ENCODE data around the gene FAM210B.

The FAM210B gene

DNA sequence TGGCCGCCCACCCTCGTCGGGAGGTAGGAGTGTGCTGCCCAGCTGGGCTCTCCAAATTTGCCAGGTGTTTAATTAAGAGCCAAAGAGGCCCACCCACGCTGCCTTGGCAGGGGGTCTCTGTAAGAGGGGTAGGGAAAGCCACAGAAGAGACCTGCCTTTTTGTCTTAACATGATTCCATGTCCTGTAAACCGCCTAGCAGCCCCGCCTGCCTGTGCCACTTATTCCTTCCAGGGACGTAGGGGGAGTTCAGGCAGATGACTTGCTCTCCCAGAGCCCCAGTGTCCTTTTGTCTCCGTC lies 2.1 kb downstream of the FAM210B start:
- H3K4me1 ChIP-seq (ENCODE audit: control insufficient read depth, insufficient read depth, low read length) = peaks cover 18% of the 10 kb centered on the region
- no peaks in the 10 kb centered on the region for H3K9me3 ChIP-seq (ENCODE audit: control insufficient read depth, low read length)
- DNase-seq (ENCODE audit: low read depth) = no peak
- no peaks in the 10 kb centered on the region for H3K27me3 ChIP-seq (replicated peaks; ENCODE audit: control insufficient read depth, insufficient read depth, low read length)
- H3K4me3 ChIP-seq (ENCODE audit: low read length) = peak overlapping the region; percentile 95
- peak overlapping the region; percentile 95 for H3K9ac ChIP-seq (ENCODE audit: low read length)
- H3K36me3 ChIP-seq (ENCODE audit: control insufficient read depth, insufficient read depth, low read length, severe bottlenecking) = peaks cover 14% of the 10 kb centered on the region

DNA sequence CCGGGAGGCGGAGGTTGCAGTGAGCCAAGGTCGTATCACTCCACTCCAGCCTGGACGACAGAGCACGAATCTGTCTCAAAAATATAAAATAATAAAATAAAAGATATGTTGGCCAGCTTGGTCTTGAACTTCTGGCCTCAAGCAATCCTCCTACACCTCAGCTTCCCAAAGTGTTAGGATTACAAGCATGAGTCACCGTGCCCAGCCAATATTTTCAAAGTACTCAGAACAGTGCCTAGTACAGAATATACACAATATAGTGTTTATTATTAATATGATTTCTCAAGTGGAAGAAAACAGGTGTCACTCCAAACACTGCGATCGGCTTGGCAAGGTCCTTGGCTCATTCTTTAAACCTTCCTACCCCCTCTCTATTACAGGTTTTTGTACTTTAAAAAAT lies 3.1 kb downstream of the FAM210B start:
- Histone ChIP-seq H3K4me1 (ENCODE audit: control insufficient read depth, insufficient read depth, low read length) (peaks cover 18% of the 10 kb centered on the region), H3K9me3 (ENCODE audit: control insufficient read depth, low read length) (no peaks in the 10 kb centered on the region), H3K9ac (ENCODE audit: low read length) (no peak overlapping the region), H3K27me3 (replicated peaks; ENCODE audit: control insufficient read depth, insufficient read depth, low read length) (no peaks in the 10 kb centered on the region), H3K4me3 (ENCODE audit: low read length) (no peak overlapping the region), H3K36me3 (ENCODE audit: control insufficient read depth, insufficient read depth, low read length, severe bottlenecking) (peaks cover 24% of the 10 kb centered on the region)
- no peak for DNase-seq (ENCODE audit: low read depth)

DNA sequence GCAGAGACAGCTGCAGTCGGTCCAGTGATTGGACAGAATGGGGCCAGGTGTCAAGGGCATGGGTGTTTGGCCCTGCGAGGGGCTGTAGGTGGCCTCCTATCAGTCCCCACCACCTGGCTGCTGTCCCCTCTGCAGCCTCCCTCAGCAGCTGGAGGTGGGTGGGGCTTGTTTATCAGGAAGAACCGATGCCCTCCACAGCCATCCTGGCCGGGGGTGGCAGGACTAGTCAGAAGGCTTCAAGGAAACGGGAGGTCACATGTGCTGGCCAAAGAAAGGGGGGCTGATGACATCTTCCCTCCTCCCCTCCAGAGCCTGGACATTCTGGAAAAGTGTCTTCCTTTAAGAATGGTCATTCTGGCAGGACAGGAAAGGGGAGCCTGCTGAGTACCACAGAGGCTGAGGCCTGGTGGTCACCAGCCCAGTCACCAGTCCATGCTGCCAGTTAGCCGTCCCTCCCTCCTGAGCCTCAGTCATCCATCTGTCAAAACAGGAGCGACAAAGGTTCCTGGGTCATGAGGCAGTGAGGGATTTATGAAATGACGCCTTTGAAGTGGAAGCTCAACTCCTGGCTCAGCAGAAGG lies 4.1 kb downstream of the FAM210B start:
- H3K4me1 ChIP-seq (ENCODE audit: control insufficient read depth, insufficient read depth, low read length) = peaks cover 18% of the 10 kb centered on the region
- H3K9me3 ChIP-seq (ENCODE audit: control insufficient read depth, low read length) = no peaks in the 10 kb centered on the region
- peaks cover 32% of the 10 kb centered on the region for H3K36me3 ChIP-seq (ENCODE audit: control insufficient read depth, insufficient read depth, low read length, severe bottlenecking)
- H3K9ac ChIP-seq (ENCODE audit: low read length) = no peak overlapping the region
- no peaks in the 10 kb centered on the region for H3K27me3 ChIP-seq (replicated peaks; ENCODE audit: control insufficient read depth, insufficient read depth, low read length)
- no peak overlapping the region for H3K4me3 ChIP-seq (ENCODE audit: low read length)
- DNase-seq (ENCODE audit: low read depth) = no peak

DNA sequence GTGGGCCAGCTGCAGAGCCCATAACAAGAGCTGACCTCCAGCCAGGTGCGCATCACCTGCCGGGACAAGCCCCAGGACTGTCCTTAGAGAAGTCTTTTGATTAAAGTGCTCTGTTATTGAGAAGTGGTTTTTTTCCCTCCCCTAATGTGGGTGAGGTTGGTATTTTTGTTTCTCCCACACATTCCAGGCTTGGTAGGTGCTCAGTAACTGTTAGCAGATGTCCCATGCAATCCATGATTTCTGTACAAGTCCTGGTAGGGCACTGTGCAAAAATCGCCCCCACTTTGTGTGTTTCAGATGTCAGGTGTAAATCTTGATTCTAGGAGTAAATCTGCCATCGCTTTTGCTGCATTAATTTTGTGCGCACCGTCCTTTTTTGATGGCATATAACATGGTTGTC lies 4.7 kb downstream of the FAM210B start:
- no peaks in the 10 kb centered on the region for H3K9me3 ChIP-seq (ENCODE audit: control insufficient read depth, low read length)
- no peak for DNase-seq (ENCODE audit: low read depth)
- H3K9ac ChIP-seq (ENCODE audit: low read length) = no peak overlapping the region
- H3K36me3 ChIP-seq (ENCODE audit: control insufficient read depth, insufficient read depth, low read length, severe bottlenecking) = peaks cover 38% of the 10 kb centered on the region
- no peaks in the 10 kb centered on the region for H3K27me3 ChIP-seq (replicated peaks; ENCODE audit: control insufficient read depth, insufficient read depth, low read length)
- no peak overlapping the region for H3K4me3 ChIP-seq (ENCODE audit: low read length)
- peaks cover 14% of the 10 kb centered on the region for H3K4me1 ChIP-seq (ENCODE audit: control insufficient read depth, insufficient read depth, low read length)

GRCh38 chr20:56368351-56369134 lies 9.8 kb downstream of the FAM210B start:
- Histone ChIP-seq H3K9ac (ENCODE audit: low read length) (no peak overlapping the region), H3K27me3 (replicated peaks; ENCODE audit: control insufficient read depth, insufficient read depth, low read length) (no peaks in the 10 kb centered on the region), H3K4me1 (ENCODE audit: control insufficient read depth, insufficient read depth, low read length) (no peaks in the 10 kb centered on the region), H3K4me3 (ENCODE audit: low read length) (no peak overlapping the region), H3K36me3 (ENCODE audit: control insufficient read depth, insufficient read depth, low read length, severe bottlenecking) (peaks cover 51% of the 10 kb centered on the region), H3K9me3 (ENCODE audit: control insufficient read depth, low read length) (no peaks in the 10 kb centered on the region)
- DNase-seq (ENCODE audit: low read depth) = no peak

GRCh38 chr20:56369179-56369578 lies 10.4 kb downstream of the FAM210B start:
- Histone ChIP-seq H3K36me3 (ENCODE audit: control insufficient read depth, insufficient read depth, low read length, severe bottlenecking) (peaks cover 51% of the 10 kb centered on the region), H3K9me3 (ENCODE audit: control insufficient read depth, low read length) (no peaks in the 10 kb centered on the region), H3K4me3 (ENCODE audit: low read length) (no peak overlapping the region), H3K4me1 (ENCODE audit: control insufficient read depth, insufficient read depth, low read length) (peaks cover 2% of the 10 kb centered on the region), H3K9ac (ENCODE audit: low read length) (no peak overlapping the region), H3K27me3 (replicated peaks; ENCODE audit: control insufficient read depth, insufficient read depth, low read length) (no peaks in the 10 kb centered on the region)
- no peak for DNase-seq (ENCODE audit: low read depth)

DNA sequence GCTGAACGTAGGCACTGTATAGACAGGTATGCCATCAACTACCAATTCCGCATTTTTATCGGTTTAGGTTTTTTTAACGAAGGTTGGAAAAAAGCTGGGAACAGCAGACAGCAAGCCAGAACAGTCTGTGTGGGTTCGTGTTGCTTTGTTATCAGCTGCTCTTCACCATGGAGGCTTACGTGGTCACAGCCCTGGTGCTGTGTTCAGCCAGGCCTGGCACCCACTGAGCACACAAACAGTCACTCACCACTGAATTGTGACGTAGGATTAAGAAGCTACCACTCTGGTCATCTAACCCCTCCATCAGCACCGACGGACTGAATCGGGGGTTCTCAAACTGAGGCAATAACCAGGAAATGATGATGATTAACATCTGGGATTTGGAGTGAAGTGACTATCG lies 13.2 kb downstream of the FAM210B start:
- no peak for DNase-seq (ENCODE audit: low read depth)
- H3K9me3 ChIP-seq (ENCODE audit: control insufficient read depth, low read length) = no peaks in the 10 kb centered on the region
- peaks cover 31% of the 10 kb centered on the region for H3K36me3 ChIP-seq (ENCODE audit: control insufficient read depth, insufficient read depth, low read length, severe bottlenecking)
- no peak overlapping the region for H3K9ac ChIP-seq (ENCODE audit: low read length)
- H3K27me3 ChIP-seq (replicated peaks; ENCODE audit: control insufficient read depth, insufficient read depth, low read length) = no peaks in the 10 kb centered on the region
- no peak overlapping the region for H3K4me3 ChIP-seq (ENCODE audit: low read length)
- peaks cover 5% of the 10 kb centered on the region for H3K4me1 ChIP-seq (ENCODE audit: control insufficient read depth, insufficient read depth, low read length)

- H3K9me3 ChIP-seq (ENCODE audit: control insufficient read depth, low read length) = no peaks in the 10 kb centered on the region
- DNase-seq (ENCODE audit: low read depth) = no peak
- H3K9ac ChIP-seq (ENCODE audit: low read length) = no peak overlapping the region
- peaks cover 5% of the 10 kb centered on the region for H3K4me1 ChIP-seq (ENCODE audit: control insufficient read depth, insufficient read depth, low read length)
- H3K4me3 ChIP-seq (ENCODE audit: low read length) = no peak overlapping the region
- H3K36me3 ChIP-seq (ENCODE audit: control insufficient read depth, insufficient read depth, low read length, severe bottlenecking) = peaks cover 26% of the 10 kb centered on the region
- H3K27me3 ChIP-seq (replicated peaks; ENCODE audit: control insufficient read depth, insufficient read depth, low read length) = no peaks in the 10 kb centered on the region
Measured at GRCh38 chr20:56372850-56373249, 14.1 kb downstream of the FAM210B start.

- Histone ChIP-seq H3K27me3 (replicated peaks; ENCODE audit: control insufficient read depth, insufficient read depth, low read length) (no peaks in the 10 kb centered on the region), H3K9ac (ENCODE audit: low read length) (peak overlapping the region; percentile 33), H3K9me3 (ENCODE audit: control insufficient read depth, low read length) (no peaks in the 10 kb centered on the region), H3K36me3 (ENCODE audit: control insufficient read depth, insufficient read depth, low read length, severe bottlenecking) (peaks cover 23% of the 10 kb centered on the region), H3K4me1 (ENCODE audit: control insufficient read depth, insufficient read depth, low read length) (peaks cover 5% of the 10 kb centered on the region), H3K4me3 (ENCODE audit: low read length) (peak overlapping the region; percentile 27)
- peak; percentile 92 for DNase-seq (ENCODE audit: low read depth)
Measured at GRCh38 chr20:56373942-56374341, 15.2 kb downstream of the FAM210B start.

GRCh38 chr20:56376331-56376730 lies 17.6 kb downstream of the FAM210B start:
- H3K9ac ChIP-seq (ENCODE audit: low read length) = no peak overlapping the region
- no peaks in the 10 kb centered on the region for H3K9me3 ChIP-seq (ENCODE audit: control insufficient read depth, low read length)
- H3K36me3 ChIP-seq (ENCODE audit: control insufficient read depth, insufficient read depth, low read length, severe bottlenecking) = peaks cover 12% of the 10 kb centered on the region

DNA sequence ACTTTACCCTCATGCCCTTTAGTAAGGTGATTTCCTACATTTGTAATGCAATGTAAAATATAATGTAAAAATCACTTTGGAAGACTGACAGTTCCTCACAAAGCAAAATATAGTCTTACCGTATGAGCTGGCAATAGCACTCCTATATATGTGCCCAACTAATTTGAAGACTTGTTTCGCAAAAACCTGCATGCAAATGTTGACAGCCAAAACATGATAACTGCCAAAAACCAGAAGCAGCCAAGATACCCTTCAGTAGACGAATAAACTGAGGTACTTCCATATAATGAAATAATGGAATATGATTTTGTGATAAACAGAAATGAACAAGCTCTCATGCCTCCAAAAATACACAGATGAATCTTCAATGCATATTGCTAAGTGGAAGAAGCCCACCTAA lies 19.6 kb downstream of the FAM210B start:
- Histone ChIP-seq H3K9ac (ENCODE audit: low read length) (no peak overlapping the region), H3K27me3 (replicated peaks; ENCODE audit: control insufficient read depth, insufficient read depth, low read length) (no peaks in the 10 kb centered on the region), H3K4me1 (ENCODE audit: control insufficient read depth, insufficient read depth, low read length) (peaks cover 5% of the 10 kb centered on the region), H3K36me3 (ENCODE audit: control insufficient read depth, insufficient read depth, low read length, severe bottlenecking) (peaks cover 7% of the 10 kb centered on the region), H3K4me3 (ENCODE audit: low read length) (no peak overlapping the region), H3K9me3 (ENCODE audit: control insufficient read depth, low read length) (no peaks in the 10 kb centered on the region)
- no peak for DNase-seq (ENCODE audit: low read depth)

More at GRCh38 chr20:56376331-56376730, 17.6 kb downstream of the FAM210B start:
- no peak for DNase-seq (ENCODE audit: low read depth)
- Histone ChIP-seq H3K4me3 (ENCODE audit: low read length) (no peak overlapping the region), H3K4me1 (ENCODE audit: control insufficient read depth, insufficient read depth, low read length) (peaks cover 5% of the 10 kb centered on the region), H3K27me3 (replicated peaks; ENCODE audit: control insufficient read depth, insufficient read depth, low read length) (no peaks in the 10 kb centered on the region)

GRCh38 chr20:56380375-56380774 lies 21.6 kb downstream of the FAM210B start:
- no peaks in the 10 kb centered on the region for H3K9me3 ChIP-seq (ENCODE audit: control insufficient read depth, low read length)
- H3K36me3 ChIP-seq (ENCODE audit: control insufficient read depth, insufficient read depth, low read length, severe bottlenecking) = peaks cover 7% of the 10 kb centered on the region
- no peak overlapping the region for H3K9ac ChIP-seq (ENCODE audit: low read length)
- no peak for DNase-seq (ENCODE audit: low read depth)
- H3K4me1 ChIP-seq (ENCODE audit: control insufficient read depth, insufficient read depth, low read length) = peaks cover 3% of the 10 kb centered on the region
- H3K27me3 ChIP-seq (replicated peaks; ENCODE audit: control insufficient read depth, insufficient read depth, low read length) = no peaks in the 10 kb centered on the region
- no peak overlapping the region for H3K4me3 ChIP-seq (ENCODE audit: low read length)
